Measurements from ENCODE around the gene OXER1. TPM values are rescaled to one million over a fixed set of nuclear protein-coding genes. Genes with fewer than 3 reads are reported as not detected.

The OXER1 gene
- total and polyA plus RNA-seq, 2 of the 13 experiments (the other 11 are each of a cell fraction or from before 2014, with no cell fraction given) = 8.0 to 9.0 TPM

- TF ChIP-seq THAP8 (CRISPR knock-in tag; IDR thresholded peaks at IDR 0.05; ENCODE audit: borderline replicate concordance) = no peak
- no peak for TF ChIP-seq RELA (CRISPR knock-in tag; IDR thresholded peaks at IDR 0.05)
- TF ChIP-seq KAT7 (CRISPR knock-in tag; IDR thresholded peaks at IDR 0.05; ENCODE audit: borderline replicate concordance) = 0 out of 2 replicates have a peak, but pooled peaks have one; percentile 45
- no peak for TF ChIP-seq MNT (IDR thresholded peaks at IDR 0.05)
- no peak for TF ChIP-seq SRSF1 (optimal IDR thresholded peaks at IDR 0.05; ENCODE audit: low read depth, low read length)
- TF ChIP-seq ZNF230 (CRISPR knock-in tag; IDR thresholded peaks at IDR 0.05) = peak; percentile 57; the same call in 1 of the 2 replicates
- 0 out of 2 replicates have a peak, but pooled peaks have one; percentile 22 for TF ChIP-seq DPF2 (CRISPR knock-in tag; IDR thresholded peaks at IDR 0.05; ENCODE audit: borderline replicate concordance, low read depth)
- peak; percentile 54 for TF ChIP-seq ASH2L (IDR thresholded peaks at IDR 0.05; ENCODE audit: insufficient read length, low read depth, low read length)
- 0 out of 2 replicates have a peak, but pooled peaks have one; percentile 29 for TF ChIP-seq HINFP (CRISPR knock-in tag; IDR thresholded peaks at IDR 0.05; ENCODE audit: low read depth)
- TF ChIP-seq RAD21 (CRISPR knock-in tag; IDR thresholded peaks at IDR 0.05) = no peak; the same call in none of the 2 replicates
- TF ChIP-seq KLF11 (CRISPR knock-in tag; IDR thresholded peaks at IDR 0.05) = no peak
- peak; percentile 85 for TF ChIP-seq ZNF350 (CRISPR knock-in tag; IDR thresholded peaks at IDR 0.05; ENCODE audit: borderline replicate concordance, low read depth)
- 0 out of 2 replicates have a peak, but pooled peaks have one; percentile 27 for TF ChIP-seq HIC2 (CRISPR knock-in tag; IDR thresholded peaks at IDR 0.05; ENCODE audit: low read depth)
- TF ChIP-seq SKIL (CRISPR knock-in tag; IDR thresholded peaks at IDR 0.05; ENCODE audit: borderline replicate concordance) = no peak
- no peak for TF ChIP-seq ZNF850 (CRISPR knock-in tag; conservative IDR thresholded peaks at IDR 0.05)
- no peak for TF ChIP-seq ATRX (CRISPR knock-in tag; IDR thresholded peaks at IDR 0.05; ENCODE audit: borderline replicate concordance)
- TF ChIP-seq TCF12 (IDR thresholded peaks at IDR 0.05) = no peak
- TF ChIP-seq TCF12 (CRISPR knock-in tag; IDR thresholded peaks at IDR 0.05) = no peak
- no peak for TF ChIP-seq ETV6 (CRISPR knock-in tag; conservative IDR thresholded peaks at IDR 0.05)
- no peak for TF ChIP-seq ZNF484 (CRISPR knock-in tag; IDR thresholded peaks at IDR 0.05; ENCODE audit: borderline replicate concordance, low read depth)
- no peak for TF ChIP-seq ZNF333 (CRISPR knock-in tag; IDR thresholded peaks at IDR 0.05; ENCODE audit: borderline replicate concordance)
- TF ChIP-seq SMYD3 (CRISPR knock-in tag; IDR thresholded peaks at IDR 0.05) = no peak
These were observed 30.5 kb upstream of the OXER1 start (continued) for GRCh38 chr2:42794271-42795046.
